GM12864 (cell line): Measurements from ENCODE around the gene ANXA2R.
A peak's percentile ranks its signal among the peaks of the same experiment; 100 is the strongest.

ENCODE experiments used
- DNase-seq: peaks from one replicate; pipeline ENCODE4 v3.0.0-alpha.2; 2011; ENCODE audit warnings: low read depth
- H3K4me3 ChIP-seq: 2 replicates; pipeline ENCODE4 v1.5.1; 2011; ENCODE audit warnings: mild to moderate bottlenecking, low read depth, low read length, control low read depth
- TF ChIP-seq, protein P1 (sequence below): IDR thresholded peaks from 2 replicates; pipeline ENCODE4 v1.5.1; 2011; ENCODE audit warnings: low read depth, mild to moderate bottlenecking, moderate library complexity, low read length, control low read depth, inconsistent platforms; ENCODE audit errors: missing control alignments

The ANXA2R gene

DNA sequence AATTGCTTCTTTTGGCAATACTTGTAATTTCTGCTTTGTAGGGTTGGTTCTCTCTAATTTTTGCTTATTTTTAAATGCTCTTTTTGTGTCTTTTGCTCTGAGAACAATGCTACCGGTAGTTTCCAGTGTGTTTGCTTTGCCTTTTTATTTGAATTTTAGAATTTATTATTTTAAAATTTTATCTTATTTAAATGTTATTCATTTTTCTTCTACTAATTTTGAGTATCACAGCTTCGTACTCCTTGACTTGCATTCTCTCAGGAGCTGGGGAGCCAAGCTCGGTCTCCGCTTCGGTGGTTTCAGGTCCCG lies 45.9 kb downstream of the ANXA2R start:
- no peak for DNase-seq
- TF ChIP-seq, protein P1, sequence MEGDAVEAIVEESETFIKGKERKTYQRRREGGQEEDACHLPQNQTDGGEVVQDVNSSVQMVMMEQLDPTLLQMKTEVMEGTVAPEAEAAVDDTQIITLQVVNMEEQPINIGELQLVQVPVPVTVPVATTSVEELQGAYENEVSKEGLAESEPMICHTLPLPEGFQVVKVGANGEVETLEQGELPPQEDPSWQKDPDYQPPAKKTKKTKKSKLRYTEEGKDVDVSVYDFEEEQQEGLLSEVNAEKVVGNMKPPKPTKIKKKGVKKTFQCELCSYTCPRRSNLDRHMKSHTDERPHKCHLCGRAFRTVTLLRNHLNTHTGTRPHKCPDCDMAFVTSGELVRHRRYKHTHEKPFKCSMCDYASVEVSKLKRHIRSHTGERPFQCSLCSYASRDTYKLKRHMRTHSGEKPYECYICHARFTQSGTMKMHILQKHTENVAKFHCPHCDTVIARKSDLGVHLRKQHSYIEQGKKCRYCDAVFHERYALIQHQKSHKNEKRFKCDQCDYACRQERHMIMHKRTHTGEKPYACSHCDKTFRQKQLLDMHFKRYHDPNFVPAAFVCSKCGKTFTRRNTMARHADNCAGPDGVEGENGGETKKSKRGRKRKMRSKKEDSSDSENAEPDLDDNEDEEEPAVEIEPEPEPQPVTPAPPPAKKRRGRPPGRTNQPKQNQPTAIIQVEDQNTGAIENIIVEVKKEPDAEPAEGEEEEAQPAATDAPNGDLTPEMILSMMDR = no peak
- H3K4me3 ChIP-seq = peak overlapping the region; percentile 74

DNA sequence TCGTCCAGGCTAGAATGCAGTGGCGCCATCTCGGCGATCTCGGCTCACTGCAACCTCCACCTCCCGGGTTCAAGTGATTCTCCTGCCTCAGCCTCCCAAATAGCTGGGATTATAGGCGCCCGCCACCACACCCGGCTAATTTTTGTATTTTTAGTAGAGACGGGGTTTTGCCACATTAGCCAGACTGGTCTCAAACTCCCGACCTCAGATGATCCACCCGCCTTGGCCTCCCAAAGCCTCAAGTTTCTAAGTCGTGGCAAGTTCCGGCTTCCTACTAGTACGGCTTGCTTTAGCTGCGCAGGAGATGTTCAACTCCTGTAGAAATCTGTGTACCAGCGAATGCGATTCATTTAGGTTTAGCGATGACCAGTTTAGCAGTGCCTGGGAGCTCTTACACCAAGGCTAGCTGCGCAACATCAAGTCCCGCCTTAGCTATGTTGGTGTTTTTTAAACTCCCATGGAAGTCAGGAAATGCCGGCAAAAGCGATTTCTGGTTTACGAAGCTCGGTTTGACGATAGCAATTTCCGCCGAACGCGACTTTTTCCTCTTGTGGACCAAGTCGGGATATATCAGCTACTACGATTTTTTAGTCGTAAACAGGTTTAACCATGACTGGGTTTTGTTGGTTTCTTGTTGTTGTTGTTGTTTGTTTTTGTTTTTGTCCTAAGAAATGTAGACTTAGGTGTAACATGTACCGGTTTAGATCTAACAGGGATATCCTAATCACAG lies 46.4 kb downstream of the ANXA2R start:
- DNase-seq = no peak
- peak overlapping the region; percentile 74 for H3K4me3 ChIP-seq
- TF ChIP-seq, protein P1 = no peak

DNA sequence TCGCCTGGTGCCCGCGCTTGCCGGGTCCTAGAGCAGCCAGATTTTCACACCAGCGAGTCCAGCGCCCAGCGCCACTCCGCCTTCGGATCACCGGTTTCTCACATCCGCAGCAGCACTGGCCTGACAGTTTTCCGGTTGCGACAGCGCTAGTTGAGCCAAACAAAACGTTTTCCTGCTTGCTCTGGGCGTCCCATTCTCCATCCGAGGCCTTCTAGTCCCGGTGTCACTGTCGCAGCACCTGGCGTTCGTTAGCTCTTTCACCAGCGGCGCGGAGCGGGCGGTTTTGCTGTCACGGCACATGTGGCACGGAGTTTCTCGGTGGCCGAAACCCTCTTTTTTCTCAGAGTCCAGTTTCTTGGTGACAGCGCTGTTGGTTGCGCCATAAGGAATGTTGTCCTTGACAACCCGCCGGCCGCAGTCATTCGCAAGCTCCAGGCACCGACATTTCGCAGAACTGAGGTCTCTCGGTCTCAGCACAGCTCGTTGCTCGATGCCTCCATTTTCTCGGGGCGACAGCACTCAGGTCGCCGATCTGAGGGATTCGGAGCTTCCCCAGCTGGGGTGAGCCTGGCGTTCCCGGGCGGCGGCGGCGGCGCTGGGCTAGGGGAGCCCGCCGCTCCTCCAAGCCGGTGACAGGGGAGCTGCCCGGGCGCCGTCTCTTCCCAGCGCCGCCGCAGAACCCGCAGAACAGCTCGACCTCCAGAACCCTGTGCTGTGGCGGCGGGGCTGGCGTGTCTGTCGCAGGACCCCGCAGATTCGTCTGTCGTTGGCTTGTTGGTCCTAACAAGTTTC lies 47.8 kb downstream of the ANXA2R start:
- DNase-seq = no peak
- peak overlapping the region; percentile 69 for H3K4me3 ChIP-seq
- TF ChIP-seq, protein P1 = no peak

GRCh38 chr5:42991404-42992087 lies 48.6 kb downstream of the ANXA2R start:
- no peak for DNase-seq
- TF ChIP-seq, protein P1 = no peak

GRCh38 chr5:42990892-42991291 lies 49.2 kb downstream of the ANXA2R start:
- H3K4me3 ChIP-seq = no peak overlapping the region
- DNase-seq = no peak
- TF ChIP-seq, protein P1 = no peak

More at GRCh38 chr5:42991404-42992087, 48.6 kb downstream of the ANXA2R start:
- H3K4me3 ChIP-seq = peak overlapping the region; percentile 69
